NCI-H146 treated with DMSO at 0.1 percent for 48 hours (cell line): ENCODE results near the gene IL1B.
"Not testable (repeated sequence)": the region's sequence is repeated elsewhere in the genome, so short reads cannot be mapped to it uniquely, and the experiment has no call there.

ENCODE experiments used
- DNase-seq: peaks from one replicate; lab custom pipeline; 2025; ENCODE audit not compliant: unreplicated experiment; lab: John Stamatoyannopoulos, UW

Gene IL1B

DNA sequence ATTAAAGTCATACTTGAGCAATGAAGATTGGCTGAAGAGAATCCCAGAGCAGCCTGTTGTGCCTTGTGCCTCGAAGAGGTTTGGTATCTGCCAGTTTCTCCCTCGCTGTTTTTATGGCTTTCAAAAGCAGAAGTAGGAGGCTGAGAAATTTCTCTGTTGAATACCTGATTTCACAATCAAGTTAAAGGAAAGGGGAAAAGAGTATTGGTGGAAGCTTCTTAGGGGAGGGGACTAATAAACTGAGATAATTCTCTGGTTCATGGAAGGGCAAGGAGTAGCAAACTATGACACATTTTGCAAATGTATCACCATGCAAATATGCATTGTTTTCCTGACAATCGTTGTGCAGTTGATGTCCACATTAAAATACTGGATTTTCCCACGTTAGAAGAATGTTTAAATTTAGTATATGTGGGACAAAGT lies at the start of gene IL1B:
IL1B (minus strand) TSS at position 85 of the 423 bp plus-strand sequence. CDS start 550 bp downstream, outside the sequence.
- DNase-seq: no peak

DNA sequence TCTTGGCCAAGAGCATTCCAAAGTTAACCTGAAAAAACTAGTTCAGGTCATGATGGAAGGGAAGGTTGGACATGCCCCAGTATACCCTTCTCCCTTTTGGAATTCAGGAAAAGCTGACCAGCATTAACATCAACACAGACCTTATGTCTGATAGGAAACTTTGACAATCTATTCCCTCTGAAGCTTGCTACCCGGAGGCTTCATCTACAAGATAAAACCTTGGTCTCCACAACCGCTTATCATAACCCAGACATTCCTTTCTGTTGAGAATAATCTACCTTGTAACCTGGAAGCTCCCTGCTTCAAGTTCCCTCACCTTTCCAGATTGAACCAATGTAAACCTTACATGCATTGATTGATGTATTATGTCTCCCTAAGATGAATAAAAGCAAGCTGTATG lies 49.7 kb upstream of the IL1B start:
- no peak for DNase-seq

- DNase-seq: no peak
Measured at GRCh38 chr2:112885506-112885902, 48.9 kb upstream of the IL1B start.

GRCh38 chr2:112884869-112885505 lies 48.4 kb upstream of the IL1B start:
- no peak for DNase-seq

DNA sequence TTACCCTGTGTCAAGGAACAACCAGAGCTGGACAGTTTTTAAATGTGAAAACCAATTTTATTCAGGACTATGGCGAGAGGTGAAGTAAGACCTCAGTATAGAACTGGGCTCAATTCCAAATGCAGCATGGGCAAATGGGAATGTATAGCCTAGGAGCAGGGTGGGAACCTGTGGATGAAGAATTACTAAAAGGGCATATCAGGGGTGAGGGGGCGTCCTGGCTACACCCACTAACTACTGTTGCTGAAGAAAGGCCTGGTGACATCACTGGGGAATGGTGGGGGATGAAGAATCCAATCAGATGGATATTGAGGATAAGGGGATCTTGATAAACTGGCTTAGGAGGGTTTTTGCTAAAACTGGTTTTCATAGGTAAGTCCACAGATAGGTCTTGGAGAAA lies 47.1 kb upstream of the IL1B start:
- no peak for DNase-seq

- no peak for DNase-seq
Measured at GRCh38 chr2:112881217-112881985, 44.8 kb upstream of the IL1B start.

DNA sequence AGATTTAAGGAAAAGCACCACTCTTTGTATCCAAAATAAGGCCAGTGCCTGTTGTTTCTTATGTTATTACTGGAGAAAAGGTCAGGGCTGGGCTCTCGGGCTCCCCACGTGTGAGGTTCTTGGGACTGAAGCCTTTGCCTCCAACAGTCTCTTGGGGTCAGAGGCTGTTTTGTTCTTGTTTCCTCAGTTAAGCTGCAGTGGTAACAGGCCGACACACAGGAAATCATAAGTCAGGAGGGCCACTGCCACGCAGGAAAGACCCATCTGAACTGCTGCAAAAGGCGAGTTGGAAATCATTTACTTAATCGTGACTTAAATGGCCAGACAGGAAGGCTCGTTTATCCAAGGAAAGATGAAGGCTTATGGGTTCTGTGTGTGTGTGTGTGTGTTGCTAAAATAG lies 44.1 kb upstream of the IL1B start:
- DNase-seq: no peak

DNA sequence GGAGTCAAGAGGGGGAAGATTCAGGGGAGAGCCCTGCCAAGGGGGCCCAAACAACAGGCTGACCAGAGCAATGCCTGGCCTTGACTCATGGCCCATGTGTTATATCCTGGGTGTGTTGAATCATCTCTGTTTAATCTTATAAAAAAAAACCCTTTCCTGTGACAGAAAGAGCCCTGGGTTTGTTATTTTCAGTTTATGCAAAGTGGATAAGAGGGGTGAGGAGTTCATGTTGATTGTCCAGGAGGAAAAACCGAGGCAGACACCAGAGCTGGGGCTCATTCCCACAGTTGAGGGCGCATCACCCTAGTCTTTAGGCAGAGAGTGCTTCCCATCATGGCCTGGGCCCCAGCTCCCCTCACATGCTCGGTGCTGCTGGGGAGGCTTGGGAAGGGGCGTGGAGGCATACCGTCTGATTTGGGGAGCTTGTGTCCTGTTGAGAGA lies 43.5 kb upstream of the IL1B start:
- no peak for DNase-seq

- DNase-seq: no peak
Measured at GRCh38 chr2:112879491-112880041, 43.0 kb upstream of the IL1B start.

- DNase-seq: no peak
Measured at GRCh38 chr2:112877423-112877822, 40.8 kb upstream of the IL1B start.

GRCh38 chr2:112876971-112877361 lies 40.4 kb upstream of the IL1B start:
- DNase-seq: no peak

DNA sequence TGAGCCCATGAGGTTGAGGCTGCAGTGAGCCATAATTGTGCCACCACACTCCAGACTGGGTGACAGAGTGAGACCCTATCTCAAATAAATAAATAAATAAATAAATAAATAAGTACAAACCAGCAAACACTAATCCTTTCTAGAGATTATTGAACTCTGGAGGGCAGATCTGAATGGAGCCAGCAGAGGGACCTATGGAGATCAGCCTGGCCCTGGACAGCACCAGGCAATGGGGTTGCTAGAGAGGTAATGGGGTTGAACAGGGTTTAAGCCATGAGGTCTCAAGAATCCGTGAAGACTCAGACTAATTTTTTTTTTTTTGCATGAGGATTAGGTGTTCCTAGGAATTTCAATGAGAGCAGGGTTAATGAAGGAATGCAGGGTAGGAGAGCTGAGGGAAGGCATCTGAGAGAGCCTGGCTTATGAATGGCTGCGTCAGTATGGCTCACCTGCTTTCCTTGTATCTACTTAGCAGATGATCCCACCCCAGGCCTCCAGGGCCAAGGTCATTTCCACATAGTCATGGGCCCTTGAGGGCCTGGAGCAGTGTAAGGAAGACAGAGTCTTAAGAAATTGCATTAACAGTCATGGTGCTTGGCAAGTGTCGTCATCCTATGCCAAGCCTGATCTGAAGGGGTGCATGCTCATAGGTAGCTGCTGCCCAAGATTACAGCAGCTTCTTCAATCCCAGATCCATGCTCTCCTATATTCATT lies 39.8 kb upstream of the IL1B start:
- no peak for DNase-seq

DNA sequence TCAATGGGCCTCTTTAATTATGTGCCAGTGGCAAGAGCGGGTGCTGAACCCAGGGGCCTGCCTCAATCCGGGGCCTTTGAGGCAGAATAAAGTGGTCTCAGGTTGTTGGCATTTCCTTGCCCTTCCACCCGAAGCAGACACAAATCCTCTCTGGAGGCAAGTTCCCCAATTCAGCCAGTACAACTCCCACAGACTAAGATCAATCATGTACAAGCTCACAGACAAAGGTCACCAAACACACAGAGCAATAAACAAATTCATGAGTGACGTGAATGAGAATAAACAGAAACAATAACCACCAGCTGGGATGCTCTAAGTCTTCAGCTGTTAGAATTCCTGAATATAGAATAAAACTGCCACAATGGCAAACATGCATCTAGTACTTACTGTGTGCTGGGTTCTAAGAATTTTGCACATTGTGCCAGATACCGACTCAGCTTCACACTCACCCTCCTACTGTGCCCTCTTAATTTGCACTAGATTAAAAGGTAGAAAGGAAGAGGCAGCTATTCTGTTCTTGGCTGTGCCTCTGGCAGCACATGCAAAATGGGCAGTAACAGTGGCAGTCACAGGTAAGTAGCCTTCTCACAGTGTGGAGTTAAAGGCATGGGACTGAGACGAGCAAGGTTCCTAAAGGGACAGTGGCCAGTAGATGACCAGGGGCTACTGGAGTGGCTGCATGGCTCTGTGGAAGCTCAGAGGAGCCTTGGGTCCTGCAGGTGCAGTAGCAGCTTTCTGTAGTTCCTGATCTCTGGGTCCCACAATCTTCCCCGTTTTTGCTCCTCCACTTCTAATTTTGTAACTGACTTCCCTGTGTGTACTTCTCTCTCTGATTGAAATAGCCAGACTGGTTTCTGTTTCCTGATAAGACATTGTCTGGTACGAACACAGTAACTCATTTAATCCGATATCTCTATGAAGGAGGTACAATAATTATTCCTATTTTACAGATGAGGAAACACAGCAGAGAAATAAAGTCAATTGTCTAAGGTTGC lies 34.6 kb upstream of the IL1B start:
- no peak for DNase-seq

- peak; percentile 18 for DNase-seq
Measured at GRCh38 chr2:112869258-112869842, 32.8 kb upstream of the IL1B start.

GRCh38 chr2:112867701-112868631 lies 31.4 kb upstream of the IL1B start:
- DNase-seq: no peak

DNA sequence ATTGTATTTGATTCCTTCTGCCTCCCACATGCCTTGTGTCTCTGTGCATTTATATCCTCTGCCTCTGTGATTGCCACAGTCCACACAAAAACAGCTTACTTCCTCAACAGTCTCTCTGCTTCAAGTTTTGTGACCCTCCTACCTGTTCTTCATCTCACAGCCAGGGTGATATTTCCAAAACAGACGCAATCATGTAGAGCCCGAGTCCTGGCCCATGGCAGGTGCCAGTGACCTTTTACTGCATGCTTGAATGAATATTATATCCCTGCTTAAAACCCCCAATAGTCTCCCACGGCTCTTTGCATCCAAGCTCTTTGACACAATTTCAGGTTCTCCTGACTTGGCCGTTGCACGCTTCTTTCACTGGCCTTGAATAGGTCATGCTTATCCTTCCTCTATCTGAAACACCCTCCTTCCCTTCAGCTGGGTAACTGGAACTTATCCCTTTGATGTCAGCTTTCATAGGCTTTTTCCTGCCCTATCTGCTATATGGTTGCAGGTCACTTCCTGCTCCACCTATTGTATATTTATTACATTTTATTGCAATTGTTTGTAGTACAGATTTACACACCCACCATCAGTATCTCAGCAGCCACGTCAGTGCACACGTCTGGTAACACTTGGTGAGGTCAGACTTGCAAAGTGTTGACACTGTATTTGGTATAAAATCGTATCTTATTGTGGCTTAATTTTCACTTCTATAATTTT lies 29.7 kb upstream of the IL1B start:
- no peak for DNase-seq

DNA sequence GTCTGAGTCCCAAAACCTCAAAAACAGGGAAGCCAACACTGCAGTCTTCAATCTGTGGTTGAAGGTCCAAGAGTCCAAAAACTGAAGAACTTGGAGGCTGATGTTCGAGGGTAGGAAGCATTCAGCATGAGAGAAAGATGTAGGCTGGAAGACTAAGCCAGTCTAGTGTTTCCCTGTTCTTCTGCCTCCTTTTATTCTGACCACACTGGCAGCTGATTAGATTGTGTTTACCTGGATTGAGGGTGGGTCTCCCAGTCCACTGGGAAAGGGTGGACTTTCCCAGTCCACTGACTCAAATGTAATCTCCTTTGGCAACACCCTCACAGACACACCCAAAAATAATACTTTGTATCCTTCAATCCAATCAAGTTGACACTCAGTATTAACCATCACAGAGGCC lies 27.5 kb upstream of the IL1B start:
- no peak for DNase-seq

- DNase-seq: not testable (repeated sequence)
Measured at GRCh38 chr2:112859406-112860183, 23.0 kb upstream of the IL1B start.
